Stimulated activated CD4-positive, alpha-beta T cell treated with anti-CD3 and anti-CD28 coated beads, TNF-alpha, amount 100 ng/mL, for 1 hour (primary cell): ENCODE measurements around the gene DLEC1.
A peak's percentile ranks its signal among the peaks of the same experiment; 100 is the strongest.
"Not testable (repeated sequence)": the region's sequence is repeated elsewhere in the genome, so short reads cannot be mapped to it uniquely, and the experiment has no call there.

Experiments used
- DNase-seq, 3 donors: peaks; one replicate each; pipeline ENCODE4 v3.0.0-alpha.2; 2020; ENCODE audit warnings: low read depth in 3 of 3, low spot score in 1 of 3

Gene DLEC1

DNA sequence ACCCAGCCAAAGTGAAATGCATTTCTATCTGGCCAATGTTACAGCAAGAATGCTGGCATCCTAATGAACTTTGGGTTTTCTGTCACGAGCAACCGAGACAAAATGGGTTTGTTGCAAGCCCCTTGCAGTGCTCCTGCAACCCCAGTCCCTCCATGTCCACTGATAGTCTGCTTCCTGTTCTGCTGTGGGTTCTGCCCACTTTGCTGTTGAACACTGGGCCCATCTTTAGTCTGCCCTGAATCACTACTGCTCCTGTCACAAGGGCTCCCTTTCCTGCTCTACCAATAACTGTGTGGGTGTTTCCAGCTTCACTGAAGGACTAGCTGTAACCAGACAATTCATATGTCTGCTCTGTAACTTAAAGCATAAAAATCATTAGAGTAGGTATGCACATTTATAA is 113.6 kb downstream of the DLEC1 start:
- no peak for DNase-seq

DNA sequence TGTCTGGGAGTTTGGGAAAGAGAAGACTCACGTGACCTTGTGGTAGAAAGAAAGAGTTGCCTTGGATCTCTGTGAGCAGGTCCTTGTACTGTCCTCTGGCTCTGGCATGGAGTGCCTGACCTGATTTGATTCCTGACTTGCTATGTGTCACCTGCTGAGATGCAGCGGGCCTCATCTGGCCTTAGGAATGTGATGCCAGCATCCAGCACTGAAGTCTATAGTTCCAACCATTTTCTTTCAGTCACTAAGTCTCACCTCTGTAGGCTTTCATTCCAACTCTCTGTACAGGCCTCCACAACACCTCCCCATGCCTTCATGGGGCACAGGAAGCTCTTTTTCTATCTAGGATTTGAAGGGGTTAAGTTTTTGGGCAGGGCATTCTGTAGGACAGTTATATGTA is 114.2 kb downstream of the DLEC1 start:
- no peak for DNase-seq

DNA sequence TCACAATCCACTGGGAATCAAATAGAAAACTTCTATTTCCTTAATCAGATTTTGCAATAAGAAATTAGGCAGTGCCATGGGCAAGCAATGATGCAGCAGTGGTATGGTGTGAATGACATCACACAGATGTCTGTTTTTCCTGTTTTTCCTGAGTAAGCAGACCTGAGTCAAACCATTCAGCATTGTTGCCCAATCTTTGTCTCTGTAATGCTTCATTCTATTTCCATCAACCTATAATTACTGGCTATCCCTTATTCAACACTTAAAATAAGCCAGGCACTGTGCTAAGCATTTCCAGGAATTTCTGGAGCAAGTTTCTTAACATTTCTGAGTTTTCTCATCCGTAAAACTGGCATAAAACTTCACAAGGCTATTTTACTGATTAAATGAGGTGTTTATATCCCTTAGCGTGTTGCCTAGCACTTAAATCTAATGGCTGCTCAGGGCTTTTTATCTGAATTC is 115.1 kb downstream of the DLEC1 start:
- no peak for DNase-seq

DNA sequence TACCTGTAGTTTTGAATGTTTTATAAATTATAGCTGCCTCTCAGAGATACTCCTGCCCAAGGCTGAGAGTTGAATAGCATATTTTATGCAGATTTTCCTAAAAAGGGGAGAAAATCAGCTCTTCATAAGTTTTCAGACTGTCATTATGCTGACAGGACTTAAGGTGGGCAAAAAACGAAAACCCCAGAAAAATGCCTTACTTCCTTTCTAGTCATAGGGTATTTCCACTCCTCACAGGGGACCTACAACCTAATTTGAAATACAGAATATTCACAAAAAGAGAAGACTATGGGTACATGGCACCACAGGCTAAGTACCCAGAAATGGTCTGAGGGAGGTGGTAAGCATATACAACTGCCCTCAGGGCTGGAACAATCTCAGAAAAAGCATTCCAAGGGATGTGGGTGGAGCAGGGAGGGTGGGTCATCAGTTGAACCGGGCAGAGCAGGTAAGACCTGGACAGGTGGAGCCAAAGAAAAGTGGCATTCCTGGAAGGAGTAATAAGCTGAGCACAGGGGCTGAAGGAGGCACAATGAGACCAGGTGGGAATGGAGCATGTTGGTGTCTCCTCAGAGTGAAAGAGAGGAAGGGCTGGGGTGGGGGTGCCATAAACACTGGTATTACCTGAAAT is 115.7 kb downstream of the DLEC1 start:
- DNase-seq, result no peak

DNA sequence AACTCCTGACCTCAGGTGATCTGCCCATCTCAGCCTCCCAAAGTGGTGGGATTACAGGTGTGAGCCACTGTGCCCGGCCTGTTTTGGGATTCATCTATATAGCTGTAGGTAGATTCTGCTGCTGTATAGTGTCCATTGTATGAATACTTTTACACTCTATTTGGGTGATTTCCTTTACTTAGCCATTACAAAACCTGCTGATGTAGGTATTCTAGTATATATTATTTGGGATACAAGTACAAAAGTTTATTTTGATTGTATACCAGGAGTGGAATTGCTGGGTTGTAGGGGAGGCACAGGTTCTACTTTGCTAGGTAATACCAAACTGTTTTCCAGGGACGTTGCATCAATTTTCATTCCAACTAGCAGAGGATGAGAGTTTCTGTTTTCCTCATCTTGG is 116.8 kb downstream of the DLEC1 start:
- DNase-seq, result no peak

DNA sequence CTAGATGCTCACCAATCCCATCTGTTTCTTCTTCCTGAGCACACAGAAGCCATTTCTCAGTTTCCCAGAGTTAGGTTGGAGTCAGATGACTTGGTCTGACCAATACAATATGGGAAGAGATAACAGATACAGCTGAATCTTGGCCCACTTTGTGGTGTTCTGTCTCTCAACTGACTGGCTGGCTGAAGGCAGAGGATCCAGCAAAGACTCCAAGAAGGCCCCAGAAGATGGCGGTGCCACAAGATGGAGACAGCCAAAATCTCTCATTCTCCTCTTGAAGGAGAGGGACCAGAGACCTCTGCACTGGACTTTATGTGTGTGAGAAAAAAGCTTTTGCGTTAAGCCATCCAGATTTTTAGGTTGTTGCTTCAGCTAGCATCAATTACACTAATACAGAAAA is 118.1 kb downstream of the DLEC1 start:
- no peak for DNase-seq

DNA sequence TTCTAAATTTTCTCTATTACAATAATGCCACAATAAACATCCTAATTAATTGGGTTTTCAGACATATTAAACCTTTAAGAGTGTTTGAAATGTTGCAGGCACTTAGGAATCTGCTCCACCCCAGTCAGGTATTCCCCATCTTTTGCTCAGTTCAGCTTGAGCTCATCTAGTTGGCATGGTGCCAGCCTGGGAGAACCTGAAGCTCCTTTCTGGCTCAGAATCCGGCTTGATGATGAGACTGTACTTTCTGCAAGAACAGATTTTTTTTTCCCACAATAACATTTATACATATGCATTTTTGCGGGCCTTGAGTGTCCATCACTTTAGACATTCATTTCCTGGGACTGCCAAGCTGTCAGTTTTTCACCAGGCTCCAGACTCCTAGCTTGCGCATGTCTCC is 118.6 kb downstream of the DLEC1 start:
- no peak for DNase-seq

DNA sequence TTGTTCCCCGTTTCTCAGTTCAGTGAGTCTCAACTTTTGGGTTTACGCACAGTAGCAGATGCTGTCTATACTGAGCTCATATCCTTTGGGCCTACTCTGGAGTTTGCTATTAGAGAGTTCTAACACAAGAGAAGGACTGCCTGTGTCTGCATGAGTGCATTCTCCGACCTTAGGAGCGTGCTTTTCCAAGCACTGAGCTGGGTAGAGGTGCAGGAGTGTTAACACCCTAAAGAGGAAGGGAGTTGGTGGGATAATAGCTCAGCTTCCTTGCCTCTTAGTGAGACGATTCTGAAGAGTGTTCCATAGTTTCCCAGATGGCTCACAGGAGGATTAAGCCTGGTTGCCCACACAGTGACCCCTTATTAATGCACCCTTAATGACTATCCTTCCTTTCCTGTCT is 119.5 kb downstream of the DLEC1 start:
- no peak for DNase-seq

DNA sequence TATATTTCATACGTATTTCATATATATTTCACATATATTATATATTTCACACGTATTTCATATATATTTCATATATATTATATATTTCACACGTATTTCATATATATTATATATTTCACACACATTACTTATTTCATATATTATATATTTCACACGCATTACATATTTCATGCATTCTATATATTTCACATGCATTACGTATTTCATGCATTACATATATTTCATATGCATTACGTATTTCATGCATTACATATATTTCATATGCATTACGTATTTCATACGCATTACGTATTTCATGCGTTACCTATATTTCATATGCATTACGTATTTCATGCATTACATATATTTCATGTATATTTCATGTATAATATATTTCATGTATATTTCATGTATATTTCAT is 121.7 kb downstream of the DLEC1 start:
- DNase-seq, result not testable (repeated sequence)

DNA sequence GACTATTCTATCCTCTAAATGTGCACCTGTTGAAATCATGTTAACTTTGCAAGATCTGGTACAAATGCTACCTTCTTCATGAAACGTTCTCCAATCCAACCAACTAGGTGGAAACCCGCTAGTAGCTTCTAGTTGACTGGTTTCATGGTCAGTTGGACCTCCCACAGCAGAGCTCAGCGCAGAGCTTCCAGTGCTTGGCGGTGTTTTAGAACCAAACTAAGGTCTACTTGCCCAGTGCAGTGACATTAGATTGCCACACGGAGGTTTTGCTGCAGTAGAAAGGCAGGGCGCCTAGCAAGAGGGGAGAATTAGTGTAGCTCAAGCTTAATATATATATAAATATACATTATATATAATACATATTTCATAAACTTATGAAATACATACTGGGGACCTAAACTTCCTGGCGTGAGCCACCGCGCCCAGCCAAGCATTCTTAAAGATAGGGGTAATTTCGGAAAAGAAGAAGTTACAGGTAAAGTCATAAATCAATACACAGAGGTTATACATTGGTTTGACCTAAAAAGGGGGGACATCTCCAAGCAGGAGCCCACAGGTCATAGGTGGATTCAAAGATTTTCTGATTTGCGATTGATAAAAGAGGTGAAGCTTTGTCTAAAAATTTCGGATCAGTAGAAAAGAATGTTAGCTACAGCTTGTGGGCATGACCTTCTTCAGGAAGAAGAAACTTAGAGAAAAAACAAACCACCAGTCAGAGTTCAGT is 124.3 kb downstream of the DLEC1 start:
- no peak for DNase-seq

DNA sequence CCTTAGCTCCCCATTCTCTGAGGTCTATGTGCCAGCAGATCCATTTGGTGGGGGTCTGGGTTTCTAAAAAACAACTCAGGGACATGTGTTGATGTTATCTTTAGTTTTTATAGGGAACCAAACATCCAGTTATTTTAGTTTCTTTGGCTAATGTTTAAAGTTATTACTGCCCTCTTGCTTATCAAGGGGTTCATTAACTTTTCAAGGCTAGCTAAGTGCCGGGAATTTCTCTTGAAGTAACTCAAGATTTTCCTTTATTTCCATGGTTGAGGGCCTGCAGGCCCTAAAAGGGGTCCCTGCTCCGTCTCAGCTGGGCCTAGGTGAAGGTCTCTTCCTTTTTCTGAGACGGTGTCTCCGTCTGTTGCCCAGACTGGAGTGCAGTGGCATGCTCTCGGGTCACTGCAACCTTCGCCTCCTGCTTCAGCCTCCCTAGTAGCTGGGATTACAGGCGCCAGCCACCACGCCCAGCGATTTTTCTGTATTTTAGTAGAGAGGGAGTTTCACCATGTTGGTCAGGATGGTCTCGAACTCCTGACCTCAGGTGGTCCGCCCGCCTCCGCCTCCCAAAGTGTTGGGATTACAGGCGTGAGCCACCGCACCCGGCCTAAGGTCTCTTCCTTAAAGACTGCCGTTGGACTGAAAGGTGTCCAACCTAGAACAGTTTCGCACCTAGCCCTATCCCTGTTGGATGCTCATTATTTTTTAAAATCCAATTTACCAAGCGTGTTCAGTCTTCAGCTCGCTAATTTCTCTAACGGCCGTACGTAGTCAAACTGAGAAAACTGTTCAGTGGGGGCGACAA is 125.0 kb downstream of the DLEC1 start:
- DNase-seq, result no peak

DNA sequence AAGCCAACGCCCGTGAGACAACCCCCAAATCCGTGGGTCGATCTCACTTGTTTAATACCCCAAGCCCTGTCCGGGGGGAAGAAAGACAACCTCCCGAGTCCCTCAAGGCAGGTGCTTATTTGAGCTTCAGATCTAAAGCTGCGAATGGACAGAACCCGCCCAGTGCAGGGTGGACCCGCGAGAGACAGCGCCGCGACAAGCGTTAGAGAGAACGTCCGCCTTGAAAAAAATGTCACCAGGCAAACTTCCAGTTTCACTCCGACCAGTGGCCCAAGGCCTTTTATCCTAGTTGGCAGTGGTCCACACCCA is 125.6 kb downstream of the DLEC1 start:
- DNase-seq, result no peak

DNA sequence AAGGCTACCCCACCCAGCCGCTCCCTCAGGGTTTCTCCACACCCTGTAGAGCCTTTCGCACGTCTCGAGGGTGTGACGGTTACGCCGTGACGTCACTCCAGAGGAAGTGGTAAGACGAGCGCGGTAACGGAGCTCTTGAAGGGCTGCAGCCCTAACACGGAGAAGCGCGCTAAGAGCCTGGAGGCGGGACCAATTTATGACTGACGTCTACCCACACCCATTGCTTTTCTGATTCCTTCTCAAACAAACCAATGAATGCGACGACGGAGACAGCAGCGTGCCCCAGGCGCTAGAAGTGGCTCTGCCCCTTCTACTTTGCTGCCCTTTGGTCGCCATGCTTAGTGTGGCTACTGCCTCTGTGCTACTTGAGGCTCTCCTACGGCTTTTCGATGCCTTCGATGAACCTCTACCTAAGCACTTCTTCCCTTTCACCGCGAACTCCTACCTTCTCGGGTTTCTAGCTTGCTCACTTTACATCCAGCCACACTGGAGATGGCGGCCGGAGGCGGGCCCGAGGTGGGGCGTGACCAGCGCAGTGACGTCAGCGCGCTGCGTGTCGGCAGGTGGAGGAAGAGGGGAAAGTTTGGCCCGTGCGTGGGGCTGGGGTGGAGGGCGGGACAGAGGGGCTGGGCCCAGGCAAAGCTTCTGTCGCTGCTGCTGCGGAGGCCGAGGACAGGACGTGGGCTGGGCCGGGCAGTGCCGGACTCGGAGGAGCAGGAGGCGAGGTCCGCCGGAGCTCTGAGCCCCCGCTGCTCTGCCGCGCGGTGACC is 126.1 kb downstream of the DLEC1 start, which contains the start of gene OXSR1:
Gene OXSR1 (plus strand): TSS at position 586 of the 770 bp plus-strand sequence. CDS start 340 bp downstream, outside the sequence.
- DNase-seq, result peak; percentile 89 to 91 (median 89)

DNA sequence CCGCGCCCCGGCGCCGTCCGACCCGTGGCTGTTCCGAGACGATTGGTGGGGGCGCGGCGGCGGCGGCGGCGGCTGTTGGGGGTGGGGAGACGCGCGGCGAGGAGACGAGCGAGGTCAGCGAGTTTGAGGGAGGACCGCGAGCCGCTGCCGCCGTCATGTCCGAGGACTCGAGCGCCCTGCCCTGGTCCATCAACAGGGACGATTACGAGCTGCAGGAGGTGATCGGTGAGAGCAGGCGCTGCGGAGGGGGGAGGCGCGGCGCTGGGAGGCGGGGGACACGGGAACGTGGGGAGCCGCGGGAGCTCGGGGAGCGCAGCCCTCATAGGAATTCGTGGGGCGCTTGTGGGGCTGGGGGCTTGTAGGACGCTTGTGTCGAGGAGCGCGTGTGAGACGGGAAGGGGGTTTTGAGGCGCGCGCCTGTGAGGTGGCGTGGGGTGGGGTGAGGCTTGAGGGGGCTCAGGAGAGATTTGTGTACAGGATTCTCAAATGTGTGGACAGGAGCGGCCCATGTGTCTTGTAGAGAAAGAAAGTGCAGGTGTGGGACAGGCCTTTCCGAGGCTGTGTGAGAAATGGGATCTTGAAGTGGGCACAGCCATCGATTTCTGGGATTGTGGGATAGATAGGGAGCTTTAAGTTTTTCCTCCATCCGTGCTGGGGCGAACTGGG is 126.8 kb downstream of the DLEC1 start:
- peak in 2 of 3 donors; percentile 10 to 15 for DNase-seq

DNA sequence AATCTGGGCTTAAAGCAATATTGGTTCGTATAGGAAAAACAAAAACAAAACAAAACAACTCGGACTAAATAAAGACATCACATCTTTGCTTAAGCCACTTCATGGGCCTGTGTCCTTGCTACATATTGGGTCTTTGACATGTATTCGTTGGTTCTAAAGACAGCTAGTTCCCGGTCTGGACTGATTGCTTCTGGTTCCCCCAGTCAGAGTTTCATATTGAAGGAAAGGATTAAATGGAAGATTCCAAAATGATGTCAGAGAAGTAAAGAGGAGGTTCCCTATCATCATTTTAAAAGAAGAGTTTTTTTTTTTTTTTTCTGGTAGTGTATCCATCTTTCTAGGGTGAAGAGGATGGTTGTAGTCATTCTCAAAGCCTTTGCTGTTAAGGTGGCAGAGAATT is 128.6 kb downstream of the DLEC1 start:
- DNase-seq, result no peak

DNA sequence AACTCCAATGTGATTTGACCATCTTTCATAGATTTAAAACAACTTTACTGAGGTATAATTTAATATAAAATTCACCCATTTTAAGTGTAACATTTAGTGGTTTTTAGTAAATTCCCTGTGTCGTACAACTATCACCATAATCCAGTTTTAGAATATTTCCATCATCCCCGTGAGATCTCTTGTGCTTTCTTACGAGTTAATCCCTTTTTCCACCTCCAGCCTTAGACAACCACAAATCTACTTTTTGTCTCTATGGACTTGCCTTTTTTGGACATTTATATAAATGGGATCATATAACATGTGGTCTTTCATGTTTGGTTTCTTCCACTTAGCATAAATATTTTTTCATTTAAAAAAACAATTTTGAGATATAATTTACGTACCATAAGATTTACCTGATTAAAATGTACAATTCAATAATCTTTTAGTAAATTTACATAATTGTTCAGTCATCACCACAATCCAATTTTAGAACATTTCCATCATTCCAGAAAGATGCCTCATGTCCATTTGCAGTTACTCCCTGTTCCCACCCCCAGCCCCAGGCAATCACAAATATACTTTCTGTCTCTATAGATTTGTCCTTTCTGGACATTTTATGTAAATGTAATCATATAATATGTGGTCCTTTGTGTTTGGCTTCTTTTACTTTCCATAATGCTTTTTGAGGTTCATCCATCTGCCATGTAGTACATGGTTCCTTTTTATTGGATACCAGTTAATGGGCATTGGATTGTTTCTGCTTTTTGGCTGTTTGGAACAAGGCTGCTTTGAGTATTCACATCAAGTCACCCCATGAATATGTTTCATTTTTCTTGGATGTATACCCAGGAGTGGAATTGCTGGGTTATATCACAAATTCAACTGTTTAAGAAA is 129.4 kb downstream of the DLEC1 start:
- DNase-seq, result no peak

DNA sequence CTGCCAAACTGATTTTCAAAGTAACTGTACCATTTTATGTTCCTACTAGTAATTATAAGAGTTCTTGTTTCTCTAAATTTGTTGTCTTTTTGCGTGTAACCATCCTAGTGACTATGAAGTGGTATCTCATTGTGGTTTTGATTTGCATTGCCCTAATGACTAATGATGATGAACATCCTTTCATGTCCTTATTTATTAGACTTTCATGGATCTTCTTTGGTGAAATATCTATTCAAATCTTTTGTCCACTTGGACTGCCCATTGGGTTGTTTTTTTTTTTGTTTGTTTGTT is 130.0 kb downstream of the DLEC1 start:
- no peak for DNase-seq

DNA sequence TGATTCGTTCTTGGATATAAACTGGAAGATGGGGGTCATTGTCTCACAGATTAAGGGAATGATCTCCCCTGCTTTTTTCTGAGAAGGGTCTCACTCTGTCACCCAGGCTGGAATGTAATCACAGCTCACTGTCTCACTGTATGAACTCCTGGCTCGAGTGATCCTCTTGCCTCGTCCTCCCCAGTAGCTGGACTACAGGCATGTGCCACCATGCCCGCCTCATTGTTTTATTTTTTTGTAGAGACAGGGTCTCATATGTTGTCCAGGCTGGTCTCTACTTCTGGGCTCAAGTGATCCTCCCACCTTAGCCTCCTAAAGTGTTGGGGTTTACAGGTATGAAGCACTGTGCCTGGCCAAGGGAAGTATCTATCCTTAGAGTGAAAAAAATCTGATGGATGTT is 131.7 kb downstream of the DLEC1 start:
- no peak for DNase-seq

DNA sequence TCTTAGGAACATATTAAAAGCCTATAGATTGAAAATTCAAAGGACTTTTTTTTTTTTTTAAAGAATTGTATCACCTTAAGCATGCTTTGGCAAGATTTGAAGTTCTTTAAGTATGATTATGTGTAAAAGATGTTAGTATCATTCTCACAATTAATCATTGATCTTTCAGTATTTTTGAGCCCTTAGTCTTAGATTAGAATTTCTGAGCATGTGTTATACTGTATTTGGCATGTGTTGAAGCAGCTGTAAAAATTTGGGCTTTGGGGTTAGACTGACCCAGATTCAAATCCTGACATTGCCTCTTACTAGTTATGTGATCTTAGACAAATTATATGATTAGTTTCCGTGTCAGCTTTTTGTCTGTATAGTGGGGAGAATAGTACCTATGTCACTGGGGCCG is 132.6 kb downstream of the DLEC1 start:
- DNase-seq, result no peak
